Calu3 (cell line): Measurements from ENCODE around the gene CACHD1. TPM values are rescaled to one million over a fixed set of nuclear protein-coding genes. Genes with fewer than 3 reads are reported as not detected.

ENCODE experiments used
- Bru-seq: library from RNA; stranded (reverse); fragments of 400-500 nt; gene quantifications from one replicate; lab custom pipeline; 2021; lab: Mats Ljungman, UMichigan
- BruChase-seq, 2 experiments: library from RNA; stranded (reverse); fragments of 400-500 nt; gene quantifications; one replicate each; lab custom pipeline; 2021; lab: Mats Ljungman, UMichigan
- BruUV-seq: library from RNA; stranded (reverse); fragments of 400-500 nt; replicated peaks from 2 replicates; lab custom pipeline; 2021; lab: Mats Ljungman, UMichigan
- CTCF ChIA-PET: fragments of 300-600 bp; sonication (Branson Sonifier 250); formaldehyde crosslinking; loops from one replicate; lab custom pipeline; 2022; ENCODE audit warnings: antibody characterized with exemption; lab: Charles Lee
- DNase-seq: peaks from one replicate; pipeline ENCODE4 v3.0.0; 2022
- H3K27ac Mint-ChIP-seq: one replicate; pipeline ENCODE4 v1.8.0; 2022; ENCODE audit warnings: mixed read lengths; ENCODE audit not compliant: unreplicated experiment
- H3K27me3 Mint-ChIP-seq: one replicate; pipeline ENCODE4 v1.8.0; 2022; ENCODE audit warnings: mixed read lengths; ENCODE audit not compliant: unreplicated experiment
- H3K36me3 Mint-ChIP-seq: one replicate; pipeline ENCODE4 v1.8.0; 2022; ENCODE audit warnings: mild to moderate bottlenecking, moderate library complexity, mixed read lengths; ENCODE audit not compliant: insufficient read depth, unreplicated experiment
- H3K4me1 Mint-ChIP-seq: one replicate; pipeline ENCODE4 v1.8.0; 2022; ENCODE audit warnings: mild to moderate bottlenecking, low read depth, mixed read lengths; ENCODE audit not compliant: unreplicated experiment
- H3K4me3 Mint-ChIP-seq: one replicate; pipeline ENCODE4 v1.8.0; 2022; ENCODE audit warnings: mild to moderate bottlenecking, low read depth, moderate library complexity, mixed read lengths; ENCODE audit not compliant: unreplicated experiment
- H3K9me3 Mint-ChIP-seq: one replicate; pipeline ENCODE4 v1.8.0; 2022; ENCODE audit warnings: low read depth, mixed read lengths; ENCODE audit not compliant: unreplicated experiment
- intact Hi-C: fragments of 100-400 bp; cut with micrococcal nuclease; formaldehyde crosslinking; loops from one replicate; pipeline ENCODE4 v1.10.0; 2022; ENCODE audit not compliant: unreplicated experiment
- long read RNA-seq: library from polyadenylated mRNA; stranded (forward); transcript quantifications from one replicate; pipeline ENCODE4 v2.0.0, GENCODE V29; 2022
- total RNA-seq: library from RNA; stranded (reverse); gene quantifications from 2 replicates; pipeline ENCODE4 v1.2.3, GENCODE V29; 2022
- TF ChIP-seq, protein P1 (sequence below): fragments of 200-600 bp; IDR thresholded peaks from one replicate; pipeline ENCODE4 v1.8.0; 2022; ENCODE audit warnings: antibody characterized with exemption; ENCODE audit not compliant: unreplicated experiment

The CACHD1 gene
- total RNA-seq: 2.5 and 3.5 TPM in 2 replicates
- Bru-seq, nascent RNA: percentile 46 among the genes with signal in this experiment
- BruChase-seq, experiment 1, labeled RNA remaining after a 6-hour chase: percentile 36 among the genes with signal in this experiment
- BruChase-seq, experiment 2, labeled RNA remaining after a 2-hour chase: percentile 36 among the genes with signal in this experiment
- long read RNA-seq, full-length matches to known transcripts: 2 of 4 reads
- long read RNA-seq, partial matches to known transcripts: 0 of 4 reads
- long read RNA-seq, other reads (novel, unspliced or antisense): 2 of 4 reads

DNA sequence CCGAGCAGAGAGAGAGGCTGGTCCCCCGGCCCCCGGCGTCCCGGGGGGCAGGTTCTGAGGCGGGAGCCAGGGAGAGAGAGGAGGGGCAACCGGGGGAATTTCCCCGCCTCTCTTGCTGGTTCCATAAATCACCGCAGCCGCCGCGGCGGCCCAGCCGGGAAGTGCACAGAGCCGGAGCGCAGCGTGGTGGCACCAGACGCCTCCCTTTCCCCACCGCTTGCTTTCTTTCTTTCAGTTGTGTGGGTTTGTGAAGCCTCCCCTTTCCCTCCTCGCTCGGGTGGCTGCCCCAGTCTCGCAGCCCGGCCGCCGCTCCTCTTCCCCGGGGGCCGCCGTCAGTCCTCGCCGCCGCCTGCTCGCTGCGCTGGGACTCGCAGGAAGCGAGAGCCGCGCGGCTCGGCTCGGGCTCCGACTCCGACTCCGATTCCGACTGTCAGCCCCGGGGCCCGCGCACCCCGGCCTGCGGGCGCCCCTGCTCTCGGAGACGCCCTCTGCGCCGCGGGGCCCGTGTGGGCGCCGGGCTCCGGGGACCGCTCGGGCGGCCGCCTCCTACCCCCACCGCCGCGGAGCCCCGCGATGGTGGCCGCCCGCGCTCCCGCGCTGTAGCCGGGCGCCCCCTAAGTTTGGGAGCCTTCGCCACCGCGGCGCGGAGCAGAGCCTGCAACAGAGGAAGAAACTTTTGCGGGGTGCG is at the start of gene CACHD1:
CACHD1 (plus strand) TSS at position 153 of the 688 bp plus-strand sequence. CDS start 616 bp downstream, outside the sequence.
- TF ChIP-seq, protein P1, sequence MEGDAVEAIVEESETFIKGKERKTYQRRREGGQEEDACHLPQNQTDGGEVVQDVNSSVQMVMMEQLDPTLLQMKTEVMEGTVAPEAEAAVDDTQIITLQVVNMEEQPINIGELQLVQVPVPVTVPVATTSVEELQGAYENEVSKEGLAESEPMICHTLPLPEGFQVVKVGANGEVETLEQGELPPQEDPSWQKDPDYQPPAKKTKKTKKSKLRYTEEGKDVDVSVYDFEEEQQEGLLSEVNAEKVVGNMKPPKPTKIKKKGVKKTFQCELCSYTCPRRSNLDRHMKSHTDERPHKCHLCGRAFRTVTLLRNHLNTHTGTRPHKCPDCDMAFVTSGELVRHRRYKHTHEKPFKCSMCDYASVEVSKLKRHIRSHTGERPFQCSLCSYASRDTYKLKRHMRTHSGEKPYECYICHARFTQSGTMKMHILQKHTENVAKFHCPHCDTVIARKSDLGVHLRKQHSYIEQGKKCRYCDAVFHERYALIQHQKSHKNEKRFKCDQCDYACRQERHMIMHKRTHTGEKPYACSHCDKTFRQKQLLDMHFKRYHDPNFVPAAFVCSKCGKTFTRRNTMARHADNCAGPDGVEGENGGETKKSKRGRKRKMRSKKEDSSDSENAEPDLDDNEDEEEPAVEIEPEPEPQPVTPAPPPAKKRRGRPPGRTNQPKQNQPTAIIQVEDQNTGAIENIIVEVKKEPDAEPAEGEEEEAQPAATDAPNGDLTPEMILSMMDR: no peak
- Mint-ChIP-seq H3K27ac (peak within 1 kb of the TSS; percentile 71), H3K4me1 (peaks cover 27% of the 10 kb centered on the region), H3K27me3 (peaks cover 52% of the 10 kb centered on the region), H3K4me3 (peak within 1 kb of the TSS; percentile 86), H3K9me3 (no peaks in the 10 kb centered on the region), H3K36me3 (peaks cover 26% of the 10 kb centered on the region)
- CTCF ChIA-PET: interaction anchor here (0.6 kb wide), 1 partner anchor 198 kb away, joined by 3 read pairs; no protein-coding TSS in a partner anchor
- BruUV-seq: no TSS peak
- intact Hi-C loops: loop anchor here (10.0 kb wide), 1 partner anchor 125 kb away; no protein-coding TSS in a partner anchor
- DNase-seq: peak; percentile 77

DNA sequence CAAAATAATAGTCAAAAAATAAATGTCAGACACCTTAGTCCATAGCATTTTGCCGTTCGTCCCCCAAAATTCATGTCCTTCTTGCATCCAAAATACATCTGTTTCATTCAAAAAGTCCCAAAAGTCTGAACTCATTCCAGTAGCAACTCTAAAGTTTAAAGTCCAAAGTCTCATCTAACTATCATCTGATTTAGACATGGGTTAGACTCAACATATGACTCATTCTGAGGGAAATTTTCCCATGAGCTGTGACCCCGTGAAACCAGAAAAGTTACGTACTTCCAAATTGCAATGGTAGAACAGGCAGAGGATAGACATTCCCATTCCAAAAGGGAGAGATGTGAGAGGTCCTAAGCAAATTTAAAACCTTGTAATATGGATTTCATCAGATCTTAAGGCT is 48.6 kb upstream of the CACHD1 start:
- Mint-ChIP-seq H3K4me3 (no peak overlapping the region), H3K27me3 (no peaks in the 10 kb centered on the region), H3K36me3 (no peaks in the 10 kb centered on the region), H3K9me3 (no peaks in the 10 kb centered on the region), H3K27ac (no peak overlapping the region), H3K4me1 (peaks cover 7% of the 10 kb centered on the region)
- CTCF ChIA-PET: no interaction called here
- DNase-seq: no peak
- TF ChIP-seq, protein P1: no peak
- intact Hi-C loops: no loop called here
- no TSS peak for BruUV-seq

DNA sequence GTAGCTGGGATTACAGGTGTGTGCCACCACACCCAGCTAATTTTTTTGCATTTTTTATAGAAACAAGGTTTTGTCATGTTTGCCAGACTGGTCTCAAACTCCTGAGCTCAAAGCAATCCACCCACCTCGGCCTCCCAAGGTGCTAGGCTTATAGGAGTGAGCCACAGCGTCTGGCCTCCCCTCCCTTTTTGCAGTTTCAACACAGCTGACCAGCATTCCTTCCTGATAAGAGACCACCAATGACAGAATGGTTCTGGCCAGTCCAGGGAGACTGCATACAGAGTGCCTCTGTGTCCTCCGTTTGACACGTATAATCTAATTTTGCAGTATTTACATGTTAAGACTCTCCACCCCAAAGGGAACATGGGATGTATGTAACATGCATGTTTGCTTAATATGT is 46.4 kb upstream of the CACHD1 start:
- H3K4me1 Mint-ChIP-seq: peaks cover 7% of the 10 kb centered on the region
- no peak for DNase-seq
- CTCF ChIA-PET: interaction anchor here (0.6 kb wide), 1 partner anchor 948 kb away, joined by 3 read pairs; no protein-coding TSS in a partner anchor
- intact Hi-C loops: no loop called here
- TF ChIP-seq, protein P1: no peak
- no peak overlapping the region for H3K4me3 Mint-ChIP-seq
- no peaks in the 10 kb centered on the region for H3K9me3 Mint-ChIP-seq
- BruUV-seq: no TSS peak
- no peaks in the 10 kb centered on the region for H3K36me3 Mint-ChIP-seq
- H3K27me3 Mint-ChIP-seq: no peaks in the 10 kb centered on the region
- H3K27ac Mint-ChIP-seq: no peak overlapping the region

DNA sequence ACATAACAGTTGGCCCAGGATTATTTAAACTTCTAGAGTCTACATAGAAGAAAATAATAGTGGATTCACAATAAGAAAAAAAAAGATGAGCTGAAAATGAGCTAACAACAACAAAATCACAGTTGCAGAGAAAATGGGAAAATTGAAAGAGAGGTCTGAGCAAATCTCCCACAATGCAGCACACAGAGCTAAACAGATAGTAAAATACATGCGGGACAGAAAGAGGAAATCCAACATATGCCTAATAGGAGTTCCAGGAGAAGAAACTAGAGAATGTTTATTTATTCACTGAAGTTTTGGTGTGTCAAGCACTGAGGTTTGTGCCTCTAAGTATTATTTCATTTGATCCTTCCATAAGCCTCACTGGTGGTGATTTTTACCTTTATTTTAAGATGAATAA is 45.5 kb upstream of the CACHD1 start:
- Mint-ChIP-seq H3K9me3 (no peaks in the 10 kb centered on the region), H3K4me3 (no peak overlapping the region), H3K36me3 (no peaks in the 10 kb centered on the region), H3K27me3 (no peaks in the 10 kb centered on the region), H3K27ac (no peak overlapping the region), H3K4me1 (peaks cover 7% of the 10 kb centered on the region)
- BruUV-seq: no TSS peak
- TF ChIP-seq, protein P1: no peak
- CTCF ChIA-PET: interaction anchor here (0.6 kb wide), 1 partner anchor 152 kb away, joined by 5 read pairs; no protein-coding TSS in a partner anchor
- no peak for DNase-seq
- intact Hi-C loops: no loop called here
